Astrocyte (in vitro differentiated cells and primary cell): ENCODE results near the gene MAB21L1.

ENCODE experiments used
- CTCF ChIP-seq: IDR thresholded peaks from 2 replicates; pipeline ENCODE4 v1.5.1; 2011; ENCODE audit warnings: low read depth, mild to moderate bottlenecking, inconsistent platforms, low read length, moderate library complexity; ENCODE audit not compliant: insufficient read depth
- EZH2 ChIP-seq: IDR thresholded peaks from 2 replicates; pipeline ENCODE4 v1.6.1; 2012; ENCODE audit warnings: mild to moderate bottlenecking, low read length, inconsistent platforms; ENCODE audit not compliant: insufficient read depth

GRCh38 chr13:35481777-35482176 is 5.3 kb upstream of the MAB21L1 start:
- TF ChIP-seq EZH2 = no peak
- no peak for TF ChIP-seq CTCF
